Measurements from ENCODE around the gene CRIM1. TPM values are rescaled to one million over a fixed set of nuclear protein-coding genes. Genes with fewer than 3 reads are reported as not detected.

The CRIM1 gene
- total and polyA plus RNA-seq, 4 donors = 24.3 to 119 (median 58.4) TPM

- no peak for DNase-seq
- no peak for TF ChIP-seq CTCF (IDR thresholded peaks at IDR 0.05; ENCODE audit: control extremely low read depth, extremely low read depth)
- no peak overlapping the region for H3K4me3 ChIP-seq
- no peaks in the 10 kb centered on the region for H3K4me1 ChIP-seq (ENCODE audit: control insufficient read depth in 5 of 5, insufficient read depth in 5 of 5, low read length in 5 of 5)
- H3K9me3 ChIP-seq (ENCODE audit: control insufficient read depth in 4 of 4, insufficient read depth in 3 of 4, low read length in 3 of 4) = no peaks in the 10 kb centered on the region
- H3K27me3 ChIP-seq (ENCODE audit: control insufficient read depth in 3 of 3, insufficient read depth in 3 of 3, low read length in 2 of 3) = no peaks in the 10 kb centered on the region
- no peak overlapping the region for H3K27ac ChIP-seq (ENCODE audit: low read depth in 1 of 2, low read length in 1 of 2)
- 64 to 82% methylated on average over 1 of the region's 1 CpG for WGBS, 2 donors
- no peak for ATAC-seq (ENCODE audit: insufficient read depth, low FRiP score)
- no peak overlapping the region for H3K9ac ChIP-seq (ENCODE audit: insufficient read depth in 1 of 2, low read length in 2 of 2)
- no peaks in the 10 kb centered on the region for H3K36me3 ChIP-seq (ENCODE audit: control insufficient read depth in 4 of 4, insufficient read depth in 4 of 4, low read length in 4 of 4)
These were observed 16.8 kb upstream of the CRIM1 start for GRCh38 chr2:36338827-36339145.

- H3K9me3 ChIP-seq (ENCODE audit: control insufficient read depth in 4 of 4, insufficient read depth in 3 of 4, low read length in 3 of 4) = no peaks in the 10 kb centered on the region
- no peak for DNase-seq
- no peak for TF ChIP-seq CTCF (IDR thresholded peaks at IDR 0.05; ENCODE audit: control extremely low read depth, extremely low read depth)
- H3K9ac ChIP-seq (ENCODE audit: insufficient read depth in 1 of 2, low read length in 2 of 2) = no peak overlapping the region
- no peak overlapping the region for H3K4me3 ChIP-seq
- no peaks in the 10 kb centered on the region for H3K4me1 ChIP-seq (ENCODE audit: control insufficient read depth in 5 of 5, insufficient read depth in 5 of 5, low read length in 5 of 5)
- H3K27me3 ChIP-seq (ENCODE audit: control insufficient read depth in 3 of 3, insufficient read depth in 3 of 3, low read length in 2 of 3) = no peaks in the 10 kb centered on the region
- no peak for ATAC-seq (ENCODE audit: insufficient read depth, low FRiP score)
- no peaks in the 10 kb centered on the region for H3K36me3 ChIP-seq (ENCODE audit: control insufficient read depth in 4 of 4, insufficient read depth in 4 of 4, low read length in 4 of 4)
- H3K27ac ChIP-seq (ENCODE audit: low read depth in 1 of 2, low read length in 1 of 2) = no peak overlapping the region
- WGBS, 2 donors = 83 to 87% methylated on average over 6 of the region's 6 CpGs
These were observed 15.9 kb upstream of the CRIM1 start for GRCh38 chr2:36339607-36340218.

GRCh38 chr2:36343606-36344005, 12.0 kb upstream of the CRIM1 start:
- WGBS, 2 donors = 91 to 92% methylated on average over 3 of the region's 3 CpGs
- H3K27ac ChIP-seq (ENCODE audit: low read depth in 1 of 2, low read length in 1 of 2) = no peak overlapping the region
- TF ChIP-seq CTCF (IDR thresholded peaks at IDR 0.05; ENCODE audit: control extremely low read depth, extremely low read depth) = no peak

GRCh38 chr2:36348721-36349120, 6.9 kb upstream of the CRIM1 start:
- Histone ChIP-seq H3K9me3 (ENCODE audit: control insufficient read depth in 4 of 4, insufficient read depth in 3 of 4, low read length in 3 of 4) (no peaks in the 10 kb centered on the region), H3K27ac (ENCODE audit: low read depth in 1 of 2, low read length in 1 of 2) (no peak overlapping the region), H3K4me3 (no peak overlapping the region), H3K9ac (ENCODE audit: insufficient read depth in 1 of 2, low read length in 2 of 2) (no peak overlapping the region), H3K27me3 (ENCODE audit: control insufficient read depth in 3 of 3, insufficient read depth in 3 of 3, low read length in 2 of 3) (no peaks in the 10 kb centered on the region), H3K36me3 (ENCODE audit: control insufficient read depth in 4 of 4, insufficient read depth in 4 of 4, low read length in 4 of 4) (no peaks in the 10 kb centered on the region), H3K4me1 (ENCODE audit: control insufficient read depth in 5 of 5, insufficient read depth in 5 of 5, low read length in 5 of 5) (peaks cover 0 to 2% (median 0%) of the 10 kb centered on the region in 5 donors)
- WGBS, 2 donors = 74 to 76% methylated on average over 2 of the region's 2 CpGs
- TF ChIP-seq CTCF (IDR thresholded peaks at IDR 0.05; ENCODE audit: control extremely low read depth, extremely low read depth) = no peak
- ATAC-seq (ENCODE audit: insufficient read depth, low FRiP score) = no peak
- DNase-seq = no peak

More at GRCh38 chr2:36343606-36344005, 12.0 kb upstream of the CRIM1 start:
- no peak overlapping the region for H3K4me3 ChIP-seq
- no peak overlapping the region for H3K9ac ChIP-seq (ENCODE audit: insufficient read depth in 1 of 2, low read length in 2 of 2)
- no peaks in the 10 kb centered on the region for H3K36me3 ChIP-seq (ENCODE audit: control insufficient read depth in 4 of 4, insufficient read depth in 4 of 4, low read length in 4 of 4)
- H3K9me3 ChIP-seq (ENCODE audit: control insufficient read depth in 4 of 4, insufficient read depth in 3 of 4, low read length in 3 of 4) = no peaks in the 10 kb centered on the region
- no peaks in the 10 kb centered on the region for H3K4me1 ChIP-seq (ENCODE audit: control insufficient read depth in 5 of 5, insufficient read depth in 5 of 5, low read length in 5 of 5)
- ATAC-seq (ENCODE audit: insufficient read depth, low FRiP score) (no peak), DNase-seq (no peak)
- H3K27me3 ChIP-seq (ENCODE audit: control insufficient read depth in 3 of 3, insufficient read depth in 3 of 3, low read length in 2 of 3) = no peaks in the 10 kb centered on the region

Measured in lung (tissue), 12 donors.